Keratinocyte (primary cell): ENCODE data around the gene KLF11. TPM values are rescaled to one million over a fixed set of nuclear protein-coding genes. Genes with fewer than 3 reads are reported as not detected.

Experiments used
- DNase-seq: peaks from one replicate; pipeline ENCODE4 v3.0.0-alpha.2; 2011; ENCODE audit warnings: low read depth, missing footprints, low spot score
- FAIRE-seq: peaks from 2 replicates; lab custom pipeline; 2011; peaks lifted over from hg19 to GRCh38; lab: Jason Lieb, UNC
- H2AFZ ChIP-seq: 2 replicates; pipeline ENCODE4 v1.6.0; 2012; ENCODE audit warnings: low read length, control low read depth, inconsistent platforms; ENCODE audit not compliant: control insufficient read depth
- H3K27ac ChIP-seq: 2 replicates; pipeline ENCODE4 v1.5.1; 2011; ENCODE audit warnings: low read length; ENCODE audit not compliant: control insufficient read depth, insufficient read depth
- H3K27me3 ChIP-seq: 3 replicates; pipeline ENCODE4 v1.6.0; 2011; ENCODE audit warnings: low read length; ENCODE audit not compliant: control insufficient read depth, insufficient read depth; ENCODE audit errors: extremely low read depth
- H3K36me3 ChIP-seq, 2 experiments: 2 replicates in 1 of 2; 3 replicates in 1 of 2; pipeline ENCODE4 v1.5.1; 2011; ENCODE audit warnings: low read length in 2 of 2, mild to moderate bottlenecking in 1 of 2; ENCODE audit not compliant: control insufficient read depth in 2 of 2, insufficient read depth in 2 of 2; ENCODE audit errors: extremely low read depth in 1 of 2
- H3K4me1 ChIP-seq: 3 replicates; pipeline ENCODE4 v1.5.1; 2011; ENCODE audit warnings: low read length; ENCODE audit not compliant: control insufficient read depth, insufficient read depth; ENCODE audit errors: extremely low read depth
- H3K4me2 ChIP-seq: 3 replicates; pipeline ENCODE4 v1.6.0; 2011; ENCODE audit warnings: low read depth, low read length; ENCODE audit not compliant: control insufficient read depth, insufficient read depth; ENCODE audit errors: extremely low read depth
- H3K4me3 ChIP-seq, 3 experiments: fragments of 200-600 bp in 1 of 3; sonication (generic) in 1 of 3; 2 replicates in 2 of 3; 3 replicates in 1 of 3; pipeline ENCODE4 v1.5.1; 2011 to 2016; ENCODE audit warnings: low read length in 3 of 3, mild to moderate bottlenecking in 3 of 3, control low read depth in 2 of 3, inconsistent platforms in 1 of 3, low read depth in 1 of 3, mixed read lengths in 1 of 3, mixed run types in 1 of 3, moderate library complexity in 1 of 3; ENCODE audit not compliant: control insufficient read depth in 2 of 3, insufficient read depth in 2 of 3; ENCODE audit errors: extremely low read depth in 1 of 3
- H3K79me2 ChIP-seq: 2 replicates; pipeline ENCODE4 v1.6.0; 2012; ENCODE audit warnings: low read length; ENCODE audit not compliant: control insufficient read depth, insufficient read depth
- H3K9ac ChIP-seq: 3 replicates; pipeline ENCODE4 v1.6.0; 2011; ENCODE audit warnings: low read length; ENCODE audit not compliant: control insufficient read depth, insufficient read depth; ENCODE audit errors: extremely low read depth
- H3K9me1 ChIP-seq: 3 replicates; pipeline ENCODE4 v1.6.0; 2011; ENCODE audit warnings: low read length; ENCODE audit not compliant: control insufficient read depth, insufficient read depth; ENCODE audit errors: extremely low read depth
- H3K9me3 ChIP-seq: 2 replicates; pipeline ENCODE4 v1.5.1; 2012; ENCODE audit warnings: low read depth, low read length; ENCODE audit not compliant: control insufficient read depth
- H4K20me1 ChIP-seq: 3 replicates; pipeline ENCODE4 v1.6.0; 2011; ENCODE audit warnings: low read length; ENCODE audit not compliant: control insufficient read depth, insufficient read depth; ENCODE audit errors: extremely low read depth
- CTCF ChIP-seq, 3 experiments: IDR thresholded peaks in 1 of 3; conservative IDR thresholded peaks in 1 of 3; optimal IDR thresholded peaks in 1 of 3; 2 replicates in 2 of 3; 3 replicates in 1 of 3; pipeline versions ENCODE3 to v1.5.1; 2011; ENCODE audit warnings: low read length in 3 of 3, mild to moderate bottlenecking in 3 of 3, moderate library complexity in 2 of 3, control low read depth in 1 of 3, inconsistent platforms in 1 of 3; ENCODE audit not compliant: insufficient read depth in 2 of 3; ENCODE audit errors: extremely low read depth in 1 of 3
- EZH2 ChIP-seq: IDR thresholded peaks from one replicate; pipeline ENCODE4 v1.6.1; 2012; ENCODE audit warnings: inconsistent platforms, mild to moderate bottlenecking, low read length, moderate library complexity
- dilution Hi-C: fragments of 300-500 bp; cut with MboI; formaldehyde crosslinking; loops from one replicate; pipeline ENCODE4 v1.7.0; 2020; ENCODE audit warnings: low sequenced_read_pairs; ENCODE audit not compliant: extremely low pct_ligation_motif_present
- polyA plus RNA-seq, 5 experiments: library from polyadenylated mRNA; depleted of rRNA in 3 of 5; stranded (reverse) in 3 of 5; stranded (forward) in 1 of 5; unstranded in 1 of 5; fragments of >200 nt; gene quantifications; 1 replicate in 1 of 5; 2 replicates in 3 of 5; 3 replicates in 1 of 5; pipeline versions ENCODE4 v1.2.1 to v1.2.3, GENCODE V29; 2011 to 2012; ENCODE audit warnings: missing spikeins in 2 of 5, low read depth in 1 of 5, low replicate concordance in 1 of 5

The KLF11 gene
- polyA plus RNA-seq, 1 donor (not counting 4 experiments of a cell fraction or from before 2014, with no cell fraction given): 7.0 TPM

- Histone ChIP-seq H3K4me1 (peaks cover 2% of the 10 kb centered on the region), H3K9ac (no peak overlapping the region), H3K9me1 (no peaks in the 10 kb centered on the region), H3K4me2 (no peak overlapping the region), H4K20me1 (no peaks in the 10 kb centered on the region), H3K27ac (no peak overlapping the region), H3K4me3 (no peak overlapping the region), H3K27me3 (peaks cover 4% of the 10 kb centered on the region), H3K36me3 (peaks cover 0 to 10% of the 10 kb centered on the region in 2 experiments), H3K9me3 (no peaks in the 10 kb centered on the region), H2AFZ (no peak overlapping the region), H3K79me2 (no peaks in the 10 kb centered on the region)
- no peak for FAIRE-seq
- dilution Hi-C loops: loop anchor here (25.0 kb wide), 1 partner anchor 285 kb away; no protein-coding TSS in a partner anchor
- no peak for TF ChIP-seq EZH2
- TF ChIP-seq CTCF (optimal IDR thresholded peaks at IDR 0.05 in 1 of 3, IDR thresholded peaks at IDR 0.05 in 1 of 3, conservative IDR thresholded peaks at IDR 0.05 in 1 of 3; ENCODE audit: extremely low read depth in 1 of 3, insufficient read depth in 2 of 3, low read length in 3 of 3): no peak
- DNase-seq: no peak
Observed at GRCh38 chr2:10046931-10047330, 3.6 kb downstream of the KLF11 start.

GRCh38 chr2:10047616-10048500 lies 4.5 kb downstream of the KLF11 start:
- no peak for TF ChIP-seq EZH2
- no peak for TF ChIP-seq CTCF (optimal IDR thresholded peaks at IDR 0.05 in 1 of 3, IDR thresholded peaks at IDR 0.05 in 1 of 3, conservative IDR thresholded peaks at IDR 0.05 in 1 of 3; ENCODE audit: extremely low read depth in 1 of 3, insufficient read depth in 2 of 3, low read length in 3 of 3)
- H3K4me2 ChIP-seq: no peak overlapping the region
- no peak overlapping the region for H2AFZ ChIP-seq
- no peaks in the 10 kb centered on the region for H3K79me2 ChIP-seq
- FAIRE-seq (no peak), DNase-seq (no peak)
- H3K27me3 ChIP-seq: peaks cover under 1% of the 10 kb centered on the region
- no peak overlapping the region for H3K27ac ChIP-seq
- H3K4me3 ChIP-seq: no peak overlapping the region
- no peaks in the 10 kb centered on the region for H3K9me3 ChIP-seq
- no peak overlapping the region for H3K9ac ChIP-seq
- H4K20me1 ChIP-seq: no peaks in the 10 kb centered on the region
- dilution Hi-C loops: loop anchor here (25.0 kb wide), 1 partner anchor 286 kb away; no protein-coding TSS in a partner anchor
- H3K9me1 ChIP-seq: no peaks in the 10 kb centered on the region
- H3K36me3 ChIP-seq: peaks cover 0 to 10% of the 10 kb centered on the region in 2 experiments
- peaks cover under 1% of the 10 kb centered on the region for H3K4me1 ChIP-seq
